Neural cell (in vitro differentiated cells): ENCODE data around the gene HOXC13. TPM values are rescaled to one million over a fixed set of nuclear protein-coding genes. Genes with fewer than 3 reads are reported as not detected.

Experiments used
- H2AFZ ChIP-seq: fragments of 200-600, 300-800 bp; sonication (generic), shearing (Covaris generic); 2 replicates; pipeline ENCODE4 v1.6.0; 2014; ENCODE audit warnings: low read depth, mild to moderate bottlenecking, antibody characterized with exemption, low read length, moderate library complexity
- H3F3A ChIP-seq: fragments of 200-600 bp; shearing (Covaris generic); 2 replicates; pipeline ENCODE4 v1.6.1; 2016; ENCODE audit warnings: mild to moderate bottlenecking, moderate library complexity, mixed read lengths, antibody characterized with exemption, low read length; ENCODE audit not compliant: insufficient read depth, poor library complexity, severe bottlenecking
- H3K27ac ChIP-seq: fragments of 200-600, 300-800 bp; sonication (generic), shearing (Covaris generic); 2 replicates; pipeline ENCODE4 v1.5.1; 2014; ENCODE audit warnings: mild to moderate bottlenecking, low read length, moderate library complexity
- H3K27me3 ChIP-seq: fragments of 300-800, 200-600 bp; sonication (generic), shearing (Covaris generic); 2 replicates; pipeline ENCODE4 v1.6.0; 2014; ENCODE audit warnings: mild to moderate bottlenecking, low read depth, low read length, moderate library complexity; ENCODE audit not compliant: insufficient read depth
- H3K36me3 ChIP-seq: fragments of 300-800, 200-600 bp; sonication (generic), shearing (Covaris generic); 2 replicates; pipeline ENCODE4 v1.5.1; 2014; ENCODE audit warnings: mild to moderate bottlenecking, antibody characterized with exemption, low read length, moderate library complexity; ENCODE audit not compliant: insufficient read depth
- H3K4me2 ChIP-seq: fragments of 300-800, 200-600 bp; sonication (generic), shearing (Covaris generic); 2 replicates; pipeline ENCODE4 v1.6.0; 2014; ENCODE audit warnings: mild to moderate bottlenecking, low read length
- H3K4me3 ChIP-seq: fragments of 300-800, 200-600 bp; sonication (generic), shearing (Covaris generic); 2 replicates; pipeline ENCODE4 v1.5.1; 2014; ENCODE audit warnings: mild to moderate bottlenecking, low read length, moderate library complexity
- H3K79me2 ChIP-seq: fragments of 200-600 bp; shearing (Covaris generic); replicated peaks from 2 replicates; pipeline ENCODE4 v1.6.0; 2014; ENCODE audit warnings: mild to moderate bottlenecking, low read length, moderate library complexity; ENCODE audit not compliant: insufficient read depth
- H3K9ac ChIP-seq: fragments of 300-800, 200-600 bp; sonication (generic), shearing (Covaris generic); 2 replicates; pipeline ENCODE4 v1.6.1; 2016; ENCODE audit warnings: mild to moderate bottlenecking, low read length, mixed read lengths
- H3K9me2 ChIP-seq: fragments of 200-600 bp; shearing (Covaris generic); 2 replicates; pipeline ENCODE4 v1.6.1; 2016; ENCODE audit warnings: mild to moderate bottlenecking, low read length, mixed read lengths; ENCODE audit not compliant: insufficient read depth
- H3K9me3 ChIP-seq: fragments of 200-600, 300-800 bp; sonication (generic), shearing (Covaris generic); 2 replicates; pipeline ENCODE4 v1.6.1; 2016; ENCODE audit warnings: mild to moderate bottlenecking, mixed run types, low read length, moderate library complexity, mixed read lengths
- H4K20me1 ChIP-seq: fragments of 200-600 bp; shearing (Covaris generic); 2 replicates; pipeline ENCODE4 v1.6.1; 2016; ENCODE audit warnings: mild to moderate bottlenecking, mixed run types; ENCODE audit not compliant: insufficient read depth
- EP300 ChIP-seq: fragments of 450-650 bp; conservative IDR thresholded peaks from 2 replicates; pipeline ENCODE4 v1.6.1; 2014; ENCODE audit warnings: antibody characterized with exemption, mild to moderate bottlenecking, moderate library complexity; ENCODE audit not compliant: poor library complexity, severe bottlenecking
- EZH2 ChIP-seq: fragments of 200-600, 300-800 bp; shearing (Covaris generic), sonication (generic); IDR thresholded peaks from 2 replicates; pipeline ENCODE4 v1.6.1; 2014; ENCODE audit warnings: antibody characterized with exemption, low read length, borderline replicate concordance, mild to moderate bottlenecking; ENCODE audit not compliant: insufficient read depth, poor library complexity, severe bottlenecking
- MXI1 ChIP-seq: fragments of 450-650 bp; conservative IDR thresholded peaks from 2 replicates; pipeline ENCODE4 v1.6.1; 2014; ENCODE audit warnings: antibody characterized with exemption, mild to moderate bottlenecking; ENCODE audit not compliant: poor library complexity, severe bottlenecking
- POLR2AphosphoS5 ChIP-seq: IDR thresholded peaks from 2 replicates; pipeline ENCODE4 v1.6.1; 2012
- RAD21 ChIP-seq: fragments of 450-650 bp; conservative IDR thresholded peaks from 2 replicates; pipeline ENCODE4 v1.6.1; 2014; ENCODE audit warnings: antibody characterized with exemption, mild to moderate bottlenecking, moderate library complexity
- REST ChIP-seq: IDR thresholded peaks from 2 replicates; pipeline ENCODE4 v1.6.1; 2012; ENCODE audit warnings: borderline replicate concordance
- SMC3 ChIP-seq: fragments of 450-650 bp; conservative IDR thresholded peaks from 2 replicates; pipeline ENCODE4 v1.6.1; 2014; ENCODE audit warnings: antibody characterized with exemption, mild to moderate bottlenecking, moderate library complexity; ENCODE audit not compliant: poor library complexity
- TAF1 ChIP-seq: IDR thresholded peaks from 2 replicates; pipeline ENCODE4 v1.6.1; 2012; ENCODE audit warnings: low read depth
- polyA plus RNA-seq: library from polyadenylated mRNA; depleted of rRNA; stranded (reverse); fragments of >200 nt; gene quantifications from 2 replicates; pipeline ENCODE4 v1.2.3, GENCODE V29; 2014
- TF ChIP-seq, protein P1 (sequence below): fragments of 450-650 bp; IDR thresholded peaks from 2 replicates; pipeline ENCODE4 v1.5.1; 2014; ENCODE audit warnings: antibody characterized with exemption, mild to moderate bottlenecking, moderate library complexity; ENCODE audit not compliant: poor library complexity, severe bottlenecking

The HOXC13 gene
- polyA plus RNA-seq, 1 donor from 2014 or later: not detected

DNA sequence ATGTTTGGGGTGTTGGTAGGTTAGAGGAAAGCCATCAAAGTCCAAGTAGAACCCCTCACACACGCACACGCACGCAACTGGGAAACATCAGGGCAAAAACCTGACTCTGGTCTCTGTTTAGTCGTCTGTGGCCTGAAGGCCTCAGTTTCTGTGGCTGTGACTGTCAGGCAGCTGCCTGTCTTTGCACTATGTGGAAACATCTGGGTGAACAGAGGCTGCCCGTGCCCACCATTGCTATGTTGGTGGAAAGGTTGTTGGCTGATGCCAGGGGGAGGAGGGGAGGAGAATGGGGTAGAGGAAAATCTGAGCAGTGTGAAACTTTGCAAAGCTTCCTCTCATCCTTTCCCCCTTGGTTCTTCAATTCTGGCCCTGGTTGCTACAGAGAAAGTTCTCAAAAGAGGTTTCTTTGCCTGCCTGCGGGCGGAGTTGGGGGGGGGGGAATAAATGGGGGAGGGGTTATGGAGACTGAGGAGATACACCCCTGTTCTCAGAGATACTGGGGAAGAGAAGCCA, 53.8 kb downstream of the HOXC13 start (continued):
- TF ChIP-seq RAD21 (no peak), POLR2AphosphoS5 (no peak), EP300 (no peak)

DNA sequence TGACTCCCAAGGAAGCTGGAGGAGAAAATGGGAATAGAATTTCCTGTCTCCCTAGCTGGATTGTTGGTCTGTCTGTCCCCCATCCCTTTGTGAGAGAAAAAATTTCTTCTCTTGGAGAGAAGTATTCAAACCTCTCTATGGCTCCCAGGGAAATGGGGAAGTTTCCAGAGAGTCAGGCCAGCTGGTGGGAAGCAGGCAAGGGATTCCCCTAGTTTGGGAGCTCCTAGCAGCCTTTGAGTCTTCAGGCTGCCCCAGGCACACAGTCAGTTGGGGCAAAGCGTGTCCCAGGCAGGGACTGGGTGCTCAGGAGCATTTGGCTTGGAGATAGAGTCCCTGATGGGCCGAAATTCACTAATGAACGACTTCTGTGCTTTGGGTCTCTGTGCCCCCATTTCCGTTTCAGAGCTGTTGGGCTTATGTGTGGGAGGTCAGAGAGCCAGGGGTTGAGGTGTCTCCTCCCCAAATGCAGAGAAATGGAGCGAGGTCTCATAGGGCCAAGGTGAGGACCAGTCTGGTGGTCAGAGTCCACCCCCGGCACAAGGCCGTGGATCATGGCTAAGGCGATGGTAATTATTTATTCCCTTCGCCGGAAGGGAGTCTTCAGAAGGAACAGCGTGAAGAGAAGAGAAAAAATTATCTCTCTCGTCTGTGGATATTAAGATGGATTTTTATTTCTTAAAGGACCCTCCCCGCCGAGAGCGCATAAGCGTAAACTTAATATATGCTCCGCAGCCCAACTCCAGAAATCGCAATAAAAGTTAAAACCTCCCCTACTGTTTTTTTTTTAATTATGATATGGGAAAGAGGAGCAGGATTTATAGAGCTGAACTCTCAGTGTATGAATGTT, 54.8 kb downstream of the HOXC13 start:
- Histone ChIP-seq H4K20me1 (no peaks in the 10 kb centered on the region), H3K4me2 (no peak overlapping the region), H3K27ac (no peak overlapping the region)

GRCh38 chr12:53994009-53994263, 55.3 kb downstream of the HOXC13 start:
- Histone ChIP-seq H3K4me2 (no peak overlapping the region), H3F3A (no peaks in the 10 kb centered on the region), H3K27ac (no peak overlapping the region), H3K79me2 (no peaks in the 10 kb centered on the region), H2AFZ (no peak overlapping the region), H3K9ac (no peak overlapping the region), H3K9me2 (no peaks in the 10 kb centered on the region), H3K36me3 (no peaks in the 10 kb centered on the region), H3K27me3 (peaks cover 100% of the 10 kb centered on the region), H3K4me3 (no peak overlapping the region), H3K9me3 (no peaks in the 10 kb centered on the region), H4K20me1 (no peaks in the 10 kb centered on the region)
- TF ChIP-seq SMC3 (no peak), RAD21 (no peak), EZH2 (no peak), POLR2AphosphoS5 (no peak), MXI1 (no peak), REST (no peak), EP300 (no peak), TAF1 (no peak)
- TF ChIP-seq, protein P1, sequence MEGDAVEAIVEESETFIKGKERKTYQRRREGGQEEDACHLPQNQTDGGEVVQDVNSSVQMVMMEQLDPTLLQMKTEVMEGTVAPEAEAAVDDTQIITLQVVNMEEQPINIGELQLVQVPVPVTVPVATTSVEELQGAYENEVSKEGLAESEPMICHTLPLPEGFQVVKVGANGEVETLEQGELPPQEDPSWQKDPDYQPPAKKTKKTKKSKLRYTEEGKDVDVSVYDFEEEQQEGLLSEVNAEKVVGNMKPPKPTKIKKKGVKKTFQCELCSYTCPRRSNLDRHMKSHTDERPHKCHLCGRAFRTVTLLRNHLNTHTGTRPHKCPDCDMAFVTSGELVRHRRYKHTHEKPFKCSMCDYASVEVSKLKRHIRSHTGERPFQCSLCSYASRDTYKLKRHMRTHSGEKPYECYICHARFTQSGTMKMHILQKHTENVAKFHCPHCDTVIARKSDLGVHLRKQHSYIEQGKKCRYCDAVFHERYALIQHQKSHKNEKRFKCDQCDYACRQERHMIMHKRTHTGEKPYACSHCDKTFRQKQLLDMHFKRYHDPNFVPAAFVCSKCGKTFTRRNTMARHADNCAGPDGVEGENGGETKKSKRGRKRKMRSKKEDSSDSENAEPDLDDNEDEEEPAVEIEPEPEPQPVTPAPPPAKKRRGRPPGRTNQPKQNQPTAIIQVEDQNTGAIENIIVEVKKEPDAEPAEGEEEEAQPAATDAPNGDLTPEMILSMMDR: no peak

More for the DNA sequence above, 54.8 kb downstream of the HOXC13 start:
- no peak for TF ChIP-seq EZH2
- no peak for TF ChIP-seq TAF1
- TF ChIP-seq RAD21: no peak
- Histone ChIP-seq H3K9me2 (no peaks in the 10 kb centered on the region), H3F3A (no peaks in the 10 kb centered on the region), H3K36me3 (no peaks in the 10 kb centered on the region), H3K4me3 (no peak overlapping the region), H3K9ac (no peak overlapping the region), H3K9me3 (no peaks in the 10 kb centered on the region), H3K79me2 (no peaks in the 10 kb centered on the region), H3K27me3 (peaks cover 100% of the 10 kb centered on the region), H2AFZ (no peak overlapping the region)
